ENCODE results near the gene CACNA1H.

CACNA1H gene

GRCh38 chr16:1158456-1159324 lies 5.8 kb downstream of the CACNA1H start:
- no peak for DNase-seq (ENCODE audit: low spot score)

GRCh38 chr16:1159325-1159972 lies 6.5 kb downstream of the CACNA1H start:
- DNase-seq (ENCODE audit: low spot score): no peak

- DNase-seq (ENCODE audit: low spot score): no peak
These were observed 7.3 kb downstream of the CACNA1H start for GRCh38 chr16:1159973-1160772.

GRCh38 chr16:1160773-1161348 lies 8.0 kb downstream of the CACNA1H start:
- DNase-seq (ENCODE audit: low spot score): no peak

- no peak for DNase-seq (ENCODE audit: low spot score)
These were observed 10.0 kb downstream of the CACNA1H start for GRCh38 chr16:1162701-1163566.

- DNase-seq (ENCODE audit: low spot score): peak; percentile 21
These were observed 10.7 kb downstream of the CACNA1H start for GRCh38 chr16:1163567-1164055.

- no peak for DNase-seq (ENCODE audit: low spot score)
These were observed 11.5 kb downstream of the CACNA1H start for GRCh38 chr16:1164382-1164781.

- no peak for DNase-seq (ENCODE audit: low spot score)
These were observed 12.1 kb downstream of the CACNA1H start for GRCh38 chr16:1164975-1165374.

GRCh38 chr16:1165511-1165910 lies 12.6 kb downstream of the CACNA1H start:
- no peak for DNase-seq (ENCODE audit: low spot score)

GRCh38 chr16:1167276-1168107 lies 14.6 kb downstream of the CACNA1H start:
- no peak for DNase-seq (ENCODE audit: low spot score)

- DNase-seq (ENCODE audit: low spot score): no peak
These were observed 15.9 kb downstream of the CACNA1H start for GRCh38 chr16:1168837-1169236.

GRCh38 chr16:1169285-1170075 lies 16.6 kb downstream of the CACNA1H start:
- no peak for DNase-seq (ENCODE audit: low spot score)

GRCh38 chr16:1170076-1170418 lies 17.1 kb downstream of the CACNA1H start:
- no peak for DNase-seq (ENCODE audit: low spot score)

- DNase-seq (ENCODE audit: low spot score): no peak
These were observed 18.1 kb downstream of the CACNA1H start for GRCh38 chr16:1171001-1171400.

GRCh38 chr16:1171854-1172428 lies 19.0 kb downstream of the CACNA1H start:
- DNase-seq (ENCODE audit: low spot score): no peak

GRCh38 chr16:1172651-1173050 lies 19.7 kb downstream of the CACNA1H start:
- no peak for DNase-seq (ENCODE audit: low spot score)

GRCh38 chr16:1173788-1174451 lies 21.0 kb downstream of the CACNA1H start:
- no peak for DNase-seq (ENCODE audit: low spot score)
